Frontal cortex (tissue), 4 donors: ENCODE measurements around the gene OR2B2. TPM values are rescaled to one million over a fixed set of nuclear protein-coding genes. Genes with fewer than 3 reads are reported as not detected.

Experiments
- DNase-seq, 2 donors: peaks; one replicate each; pipeline ENCODE4 v3.0.0; 2012; ENCODE audit warnings: low spot score in 2 of 2
- FAIRE-seq: peaks from 2 replicates; lab custom pipeline; 2012; peaks lifted over from hg19 to GRCh38; lab: Jason Lieb, UNC
- small RNA-seq: library from RNA; depleted of rRNA; stranded (forward); fragments of <200 nt; gene quantifications from one replicate; pipeline ENCODE3, GENCODE V24; 2014
- total RNA-seq: library from RNA; depleted of rRNA; stranded (reverse); fragments of >200 nt; gene quantifications from one replicate; pipeline ENCODE4 v1.2.3, GENCODE V29; 2014
- donor health status: control.
- donor health status: control.
- donor health status: control.

The OR2B2 gene
- total RNA-seq, 1 donor from 2014 or later = not detected

DNA sequence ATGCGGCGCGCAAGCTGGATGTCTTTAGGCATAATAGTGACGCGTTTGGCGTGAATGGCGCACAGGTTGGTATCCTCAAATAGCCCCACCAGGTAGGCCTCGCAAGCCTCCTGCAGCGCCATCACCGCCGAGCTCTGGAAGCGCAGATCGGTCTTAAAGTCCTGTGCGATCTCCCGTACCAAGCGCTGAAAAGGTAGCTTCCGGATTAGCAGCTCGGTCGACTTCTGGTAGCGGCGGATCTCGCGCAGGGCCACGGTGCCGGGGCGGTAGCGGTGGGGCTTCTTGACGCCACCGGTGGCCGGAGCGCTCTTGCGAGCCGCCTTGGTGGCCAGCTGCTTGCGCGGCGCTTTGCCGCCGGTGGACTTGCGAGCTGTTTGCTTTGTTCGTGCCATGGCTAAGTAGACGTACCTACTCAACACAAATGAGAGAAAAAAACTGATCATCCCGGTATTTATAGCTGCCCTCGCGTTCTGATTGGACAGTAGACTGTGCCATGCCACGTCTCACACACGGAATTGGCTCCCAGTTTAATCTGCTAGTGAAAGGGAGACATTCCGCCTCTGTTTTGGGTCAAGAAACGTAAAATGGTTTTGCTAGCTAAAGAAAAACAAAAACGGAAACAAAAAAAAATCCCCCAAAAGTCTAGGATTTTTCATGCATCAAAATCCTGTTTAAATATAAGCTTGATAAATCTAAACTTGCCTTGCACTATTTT, 40.1 kb downstream of the OR2B2 start:
- FAIRE-seq (no peak), DNase-seq (peak; percentile 54 to 70)

DNA sequence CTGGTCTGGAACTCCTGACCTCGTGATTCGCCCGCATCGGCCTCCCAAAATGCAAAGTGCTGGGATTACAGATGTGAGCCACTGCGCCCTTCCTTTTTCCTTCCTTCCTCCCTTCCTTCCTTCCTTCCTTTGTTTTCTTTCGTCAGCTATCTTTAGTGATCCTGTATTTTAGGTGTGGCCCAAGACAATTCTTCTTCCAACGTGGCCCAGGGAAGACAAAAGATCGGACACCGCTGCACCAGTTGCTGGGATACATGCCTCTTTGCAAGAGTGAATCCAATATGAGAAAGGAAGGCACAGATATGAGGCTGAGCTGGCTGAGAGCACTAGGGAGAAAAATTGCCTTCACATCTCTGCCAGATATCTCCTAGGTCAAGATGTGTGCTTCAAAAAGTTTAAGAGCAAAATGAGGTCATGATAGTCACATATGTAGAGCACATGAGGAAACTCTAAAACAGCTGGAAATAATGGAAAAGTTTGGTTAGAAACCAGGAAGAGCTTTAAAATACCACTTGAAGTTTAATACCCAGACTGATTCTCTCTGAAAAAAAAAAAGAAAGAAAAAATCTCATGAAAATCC, 41.8 kb downstream of the OR2B2 start:
- FAIRE-seq (no peak), DNase-seq (no peak)

DNA sequence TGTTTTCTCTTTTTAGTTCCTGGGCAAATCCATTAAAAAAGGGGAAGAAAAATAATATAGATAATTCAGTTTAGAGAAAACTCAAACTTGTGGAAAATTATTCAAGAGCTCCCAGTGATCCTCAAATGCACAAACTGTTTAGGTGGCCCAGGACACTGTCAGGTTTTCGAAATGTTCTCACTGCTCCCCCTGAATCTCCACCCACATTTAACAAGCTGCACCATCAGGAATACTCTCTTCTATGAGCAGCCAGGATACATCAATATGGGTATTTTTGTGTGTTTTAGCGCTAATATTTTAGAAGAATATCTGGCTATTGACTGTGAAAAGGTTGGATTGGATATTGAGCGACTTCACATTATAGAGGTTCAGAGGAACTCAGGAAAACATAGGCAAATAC, 43.9 kb downstream of the OR2B2 start:
- DNase-seq = no peak

DNA sequence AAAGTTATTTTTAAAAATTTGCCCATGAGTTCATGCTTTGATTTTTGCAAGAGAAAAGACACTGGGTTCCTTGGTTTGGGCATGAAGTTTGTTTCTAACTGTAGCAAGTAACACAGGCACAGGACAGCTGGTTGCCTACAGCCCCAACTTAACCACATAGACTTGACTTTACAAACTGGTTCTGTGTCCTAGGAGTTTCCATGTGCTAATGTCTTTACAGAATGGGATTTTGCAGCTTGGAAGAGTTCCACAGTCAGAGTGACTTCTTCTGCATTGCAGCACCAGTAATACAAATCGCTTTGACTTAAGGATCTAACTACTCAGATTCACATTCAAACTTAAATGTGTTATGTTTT, 44.3 kb downstream of the OR2B2 start:
- DNase-seq (no peak), FAIRE-seq (no peak)

More for the DNA sequence above, 43.9 kb downstream of the OR2B2 start:
- no peak for FAIRE-seq

DNA sequence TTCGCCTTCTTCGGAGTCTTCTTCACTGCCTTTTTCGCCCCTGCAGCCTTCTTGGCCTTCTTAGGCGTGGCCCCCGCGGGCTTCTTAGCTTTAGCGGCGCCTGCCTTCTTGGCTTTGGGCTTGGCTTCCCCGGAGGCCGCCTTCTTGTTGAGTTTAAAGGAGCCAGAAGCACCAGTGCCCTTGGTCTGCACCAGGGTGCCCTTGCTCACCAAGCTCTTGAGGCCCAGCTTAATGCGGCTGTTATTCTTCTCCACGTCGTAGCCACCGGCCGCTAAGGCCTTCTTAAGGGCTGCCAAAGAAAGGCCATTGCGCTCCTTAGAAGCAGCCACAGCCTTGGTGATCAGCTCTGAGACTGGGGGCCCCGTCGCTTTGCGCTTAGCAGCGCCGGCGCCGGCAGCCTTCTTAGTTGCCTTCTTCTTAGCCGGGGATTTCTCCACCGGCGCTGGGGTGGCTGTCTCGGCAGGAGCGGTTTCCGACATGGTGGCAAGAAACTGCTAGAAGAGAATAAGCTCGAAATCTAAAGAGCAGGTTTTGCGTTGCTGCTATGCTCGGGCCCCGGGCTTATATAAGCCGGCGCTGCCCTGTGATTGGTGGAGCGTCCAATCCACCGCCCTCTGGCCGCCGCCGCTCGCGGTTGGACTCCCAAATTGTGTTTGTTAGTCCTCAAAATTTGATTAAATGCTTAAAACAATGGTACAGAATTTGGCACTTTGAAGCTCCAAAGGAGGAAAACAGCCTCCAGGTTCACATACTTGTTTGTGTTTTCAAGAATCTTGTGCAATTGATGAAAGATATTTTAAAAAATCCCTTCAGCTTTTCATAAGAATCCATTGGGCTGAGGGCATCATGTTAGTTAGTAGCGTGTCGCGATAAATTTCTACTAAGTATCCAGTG, 44.9 kb downstream of the OR2B2 start:
- no peak for FAIRE-seq

DNA sequence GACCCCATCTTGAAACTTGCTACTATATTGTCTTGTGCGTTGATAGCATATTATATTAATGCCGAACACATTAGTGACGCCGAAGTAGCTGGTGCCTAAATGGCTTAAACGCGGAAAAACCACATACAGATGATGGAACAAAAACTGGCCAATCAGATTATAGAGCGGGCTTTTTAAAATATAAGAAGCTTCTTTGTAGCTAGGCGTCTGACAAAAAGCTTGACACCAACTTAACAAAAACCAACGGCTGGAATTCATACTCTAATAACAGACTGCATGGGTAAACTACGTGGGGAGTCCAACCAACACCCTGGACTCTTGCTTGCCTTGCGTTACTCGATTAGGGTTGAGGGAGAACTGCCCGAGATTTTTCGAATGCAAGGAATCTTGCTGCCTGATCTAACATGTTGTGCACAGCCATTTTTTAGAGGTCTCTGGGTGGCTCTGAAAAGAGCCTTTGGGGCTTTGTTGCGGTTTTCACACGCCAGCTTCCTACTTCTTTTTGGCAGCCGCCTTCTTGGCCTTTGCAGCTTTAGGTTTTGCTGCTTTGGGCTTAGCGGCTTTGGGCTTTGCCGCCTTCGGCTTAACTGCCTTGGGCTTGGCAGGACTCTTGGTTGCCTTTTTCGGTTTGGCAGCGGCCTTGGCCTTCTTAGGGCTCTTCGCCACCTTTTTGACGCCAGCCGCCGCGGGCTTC, 45.7 kb downstream of the OR2B2 start:
- DNase-seq (no peak), FAIRE-seq (no peak)

More for the DNA sequence above, 44.9 kb downstream of the OR2B2 start:
- DNase-seq = no peak

DNA sequence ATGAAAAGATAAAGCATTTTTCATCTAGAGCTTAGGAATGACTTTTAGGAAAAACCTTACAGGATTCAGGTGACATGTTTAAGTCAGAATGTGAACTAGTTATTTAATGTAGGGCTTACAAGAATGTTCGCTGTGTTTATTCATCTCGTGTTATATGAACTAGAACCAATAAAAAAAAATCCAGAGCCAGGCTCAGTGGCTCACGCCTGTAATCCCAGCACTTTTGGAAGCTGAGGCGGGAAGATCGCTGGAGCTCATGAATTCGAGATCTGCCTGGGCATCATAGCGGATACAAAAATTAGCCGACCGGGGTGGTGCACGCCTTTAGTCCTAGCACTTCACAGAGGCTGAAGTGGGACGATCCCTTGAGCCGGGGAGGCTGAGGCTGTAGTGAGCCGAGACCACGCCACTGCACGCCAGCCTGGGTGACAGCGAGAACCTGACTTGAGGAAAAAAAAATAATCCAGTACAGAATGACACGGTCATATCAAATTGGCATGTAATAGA, 46.3 kb downstream of the OR2B2 start:
- no peak for FAIRE-seq
- no peak for DNase-seq

DNA sequence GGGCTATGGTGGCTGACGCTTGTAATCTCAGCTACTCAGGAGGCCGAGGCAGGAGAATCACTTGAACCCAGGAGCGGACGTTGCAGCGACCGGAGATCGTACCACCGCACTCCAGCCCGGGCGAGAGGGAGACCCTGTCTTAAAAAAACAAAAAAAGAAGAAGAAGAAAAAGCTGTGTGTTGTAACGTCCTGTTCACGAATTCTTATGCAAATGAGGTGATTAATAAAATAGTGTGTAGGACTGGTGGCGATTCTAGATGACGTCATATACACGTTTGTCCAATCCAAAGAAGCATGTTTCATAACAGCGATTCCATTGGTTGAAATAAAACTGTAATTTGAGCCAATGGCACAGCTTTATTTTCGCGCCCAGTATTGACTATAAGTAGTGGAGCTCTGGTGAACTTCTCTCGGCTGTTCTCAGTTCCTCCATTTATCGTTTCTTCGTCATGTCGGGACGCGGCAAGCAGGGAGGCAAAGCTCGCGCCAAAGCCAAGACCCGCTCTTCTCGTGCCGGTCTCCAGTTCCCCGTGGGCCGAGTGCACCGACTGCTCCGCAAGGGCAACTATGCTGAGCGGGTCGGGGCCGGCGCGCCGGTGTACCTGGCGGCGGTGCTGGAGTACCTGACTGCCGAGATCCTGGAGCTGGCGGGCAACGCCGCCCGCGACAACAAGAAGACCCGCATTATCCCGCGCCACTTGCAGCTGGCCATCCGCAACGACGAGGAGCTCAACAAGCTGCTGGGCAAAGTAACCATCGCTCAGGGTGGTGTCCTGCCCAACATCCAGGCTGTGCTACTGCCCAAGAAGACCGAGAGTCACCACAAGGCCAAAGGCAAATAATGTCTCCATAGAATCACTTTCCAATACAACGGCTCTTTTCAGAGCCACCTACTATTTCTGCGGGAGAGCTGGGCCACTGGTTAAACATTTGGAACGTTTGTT, 47.0 kb downstream of the OR2B2 start:
- peak; percentile 82 for DNase-seq

DNA sequence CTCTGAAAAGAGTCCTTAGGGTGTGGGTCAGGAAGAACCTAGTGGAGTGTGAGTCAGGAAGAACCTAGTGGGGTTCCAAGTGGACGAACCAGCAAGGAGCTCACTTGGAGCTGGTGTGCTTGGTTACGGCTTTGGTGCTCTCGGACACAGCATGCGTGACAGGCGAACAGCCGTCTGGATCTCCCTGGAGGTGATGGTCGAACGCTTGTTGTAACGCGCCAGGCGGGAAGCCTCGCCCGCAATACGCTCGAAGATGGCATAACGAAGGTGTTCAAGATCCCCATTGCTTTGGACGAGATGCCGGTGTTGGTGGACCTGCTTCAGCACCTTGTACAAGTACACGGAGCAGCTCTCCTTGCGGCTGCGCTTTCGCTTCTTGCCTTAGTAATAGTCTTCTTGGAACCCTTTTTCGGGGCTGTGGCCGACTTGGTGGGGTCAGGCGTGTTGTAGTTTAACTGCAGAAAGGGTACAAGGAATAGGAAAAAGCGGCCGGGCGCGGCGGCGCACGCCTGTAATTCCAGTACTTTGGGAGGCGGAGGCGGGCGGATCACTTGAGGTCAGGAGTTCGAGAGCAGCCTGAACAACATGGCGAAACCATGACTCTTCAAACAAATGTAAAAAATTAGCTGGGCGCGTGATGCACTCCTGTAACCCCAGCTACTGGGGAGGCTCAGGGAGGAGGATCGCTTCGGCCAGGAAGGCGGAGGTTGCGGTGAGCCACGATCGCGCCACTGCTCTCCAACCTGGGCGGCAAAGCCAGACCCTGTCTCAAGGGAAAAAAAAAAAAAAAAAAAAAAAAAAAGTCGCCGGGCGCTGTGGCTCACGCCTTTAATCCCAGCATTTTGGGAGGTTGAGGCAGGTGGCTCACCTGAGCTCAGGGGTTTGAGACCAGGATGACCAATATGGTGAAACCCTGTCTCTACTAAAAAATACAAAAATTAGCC, 48.0 kb downstream of the OR2B2 start:
- DNase-seq = no peak
- FAIRE-seq = no peak

More for the DNA sequence above, 47.0 kb downstream of the OR2B2 start:
- FAIRE-seq = peak; percentile 92

DNA sequence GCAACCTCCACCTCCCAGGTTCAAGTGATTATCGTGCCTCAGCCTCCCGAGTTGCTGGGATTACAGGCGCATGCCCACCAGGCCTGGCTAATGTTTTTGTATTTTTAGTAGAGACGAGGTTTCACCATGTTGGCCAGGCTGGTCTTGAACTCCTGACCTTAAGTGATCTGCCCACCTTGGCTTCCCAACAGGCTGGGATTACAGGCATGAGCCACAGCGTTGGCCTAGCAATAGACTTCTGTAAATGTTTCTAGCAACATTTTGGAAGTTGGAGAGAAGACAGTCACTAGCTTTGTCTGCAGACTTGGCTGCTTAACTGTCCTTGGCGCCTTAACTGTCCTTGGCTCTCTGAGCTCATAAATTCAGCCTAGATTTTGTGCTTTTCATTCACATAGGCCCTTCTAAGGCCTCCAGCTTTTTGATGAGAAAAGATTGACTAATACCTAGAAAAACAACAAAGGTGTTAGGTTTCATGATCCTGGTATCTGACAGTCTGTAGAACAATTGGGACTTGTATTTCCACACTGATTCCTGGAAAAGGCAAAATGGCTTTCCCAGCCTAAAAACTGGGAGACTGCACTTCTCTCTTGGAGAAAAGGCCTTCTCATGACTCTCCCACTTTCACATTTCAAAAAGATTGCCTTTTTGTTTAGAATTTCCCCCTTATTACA, 49.7 kb downstream of the OR2B2 start:
- DNase-seq (no peak), FAIRE-seq (no peak)

DNA sequence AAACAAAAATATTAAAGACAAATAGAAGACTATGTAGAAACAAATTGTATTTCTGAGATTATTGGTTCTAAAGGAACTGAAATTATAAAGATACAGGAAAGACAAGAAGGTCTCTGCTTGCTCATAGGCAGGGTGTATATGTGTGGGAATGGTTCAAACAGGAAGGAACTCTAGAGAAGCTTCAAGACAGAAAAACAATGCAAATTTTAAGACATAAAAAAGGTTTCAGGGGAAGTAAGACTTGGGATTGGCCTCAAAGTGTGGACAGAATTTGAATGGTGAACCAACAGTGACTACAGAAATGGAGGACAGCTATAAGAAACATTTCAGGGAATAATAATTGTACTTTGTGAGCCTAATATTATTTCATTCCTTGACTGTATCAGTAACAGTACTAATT, 50.3 kb downstream of the OR2B2 start:
- FAIRE-seq (no peak), DNase-seq (no peak)

DNA sequence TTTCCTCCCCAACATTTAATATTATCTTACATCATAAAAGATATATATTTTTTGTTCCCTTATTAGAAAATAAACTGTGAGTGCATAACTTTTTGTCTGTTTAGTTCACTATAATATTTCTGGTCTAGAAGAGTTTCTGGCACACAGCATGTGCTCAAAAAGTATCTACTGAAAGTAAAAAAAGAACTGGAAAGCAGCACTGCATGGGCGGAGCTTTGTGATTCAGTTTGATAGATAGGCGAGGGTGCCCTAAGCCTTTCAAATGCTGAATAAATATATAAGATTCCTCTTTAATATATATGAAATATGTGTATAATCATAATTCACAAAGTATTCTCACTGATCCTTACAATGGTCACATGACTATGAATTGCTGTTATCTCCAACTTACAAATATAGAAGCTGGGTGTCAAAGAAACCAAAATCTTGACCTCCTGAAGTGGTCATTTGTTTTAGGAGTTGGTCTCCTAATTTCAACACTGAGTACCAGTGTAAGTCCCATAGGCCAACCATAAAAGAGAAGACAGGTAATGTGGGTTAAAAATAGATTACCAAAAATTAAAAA, 50.8 kb downstream of the OR2B2 start:
- FAIRE-seq (no peak), DNase-seq (no peak)

Small RNA genes lying within 50 kb of the gene (small RNA-seq; reads per million reads assigned to genes)
- not detected for gene RNU7-26P

Other genes starting within 250 kb of the OR2B2 start
- gene OR2B6, start 44.8 kb upstream of the OR2B2 start, total RNA-seq = not detected
- 1.2 TPM for gene ZNF165, start 168.2 kb upstream of the OR2B2 start, total RNA-seq
- gene ZSCAN16, start 212.2 kb upstream of the OR2B2 start, total RNA-seq = 14.3 TPM
- 15.9 TPM for gene ZKSCAN8, start 229.5 kb upstream of the OR2B2 start, total RNA-seq